ENCODE data around the gene HSH2D. TPM values are rescaled to one million over a fixed set of nuclear protein-coding genes. Genes with fewer than 3 reads are reported as not detected.

The HSH2D gene
- total and polyA plus RNA-seq, 2 of the 13 experiments (the other 11 are each of a cell fraction or from before 2014, with no cell fraction given), result 0.69 to 3.2 TPM

DNA sequence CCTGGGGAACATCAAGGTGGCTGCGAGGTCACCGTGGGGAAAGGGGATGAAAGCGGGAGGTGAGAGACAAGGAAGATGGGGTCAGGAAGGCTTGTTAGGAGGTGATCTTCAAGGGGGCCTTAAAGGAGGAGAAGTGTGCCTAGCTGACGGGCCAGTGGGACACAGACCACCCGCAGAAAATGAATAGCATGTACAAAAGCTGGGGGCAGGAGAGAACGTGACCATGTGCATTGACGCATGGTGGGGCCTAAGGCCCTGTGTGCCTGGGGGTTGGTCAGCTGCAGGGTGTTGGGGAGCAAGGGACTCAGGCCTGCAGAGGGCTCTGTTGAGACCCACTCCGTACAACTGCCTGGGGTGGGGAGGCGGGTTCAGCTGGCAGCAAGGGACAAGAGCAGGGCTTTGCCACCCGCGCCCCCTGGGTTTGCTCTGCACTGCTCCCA, 25.9 kb upstream of the HSH2D start:
- in situ Hi-C loops (cut with HindIII; ENCODE audit: extremely low pct_ligation_motif_present, low pct_unique_long_range_greater_than_20kb) (no loop called here), intact Hi-C loops (cut with micrococcal nuclease; ENCODE audit: unreplicated experiment) (no loop called here)
- Histone ChIP-seq H3K9ac (ENCODE audit: insufficient read depth, low read depth, low read length) (no peak overlapping the region), H2AFZ (ENCODE audit: low read length) (no peak overlapping the region), H3K4me3 (replicated peaks in 1 of 3; ENCODE audit: insufficient read depth in 1 of 3, low read depth in 2 of 3, low read length in 3 of 3) (no peak overlapping the region), H3K4me2 (ENCODE audit: low read depth, low read length) (no peak overlapping the region), H3K9me3 (ENCODE audit: low read length) (no peaks in the 10 kb centered on the region), H3K4me1 (ENCODE audit: insufficient read depth, low read length) (peaks cover 46% of the 10 kb centered on the region), H3K27ac (ENCODE audit: extremely low read length, insufficient read depth, low read length) (no peak overlapping the region), H4K20me1 (ENCODE audit: insufficient read depth, low read length) (peaks cover 7% of the 10 kb centered on the region; the same call in 1 of the 2 replicates), H3K36me3 (replicated peaks in 1 of 2; ENCODE audit: control insufficient read depth in 1 of 2, insufficient read depth in 2 of 2, low read length in 2 of 2) (peaks cover 18 to 40% of the 10 kb centered on the region in 2 experiments; a peak in 4 of 5 replicates), H3K79me2 (ENCODE audit: insufficient read depth, low read length) (peaks cover 31% of the 10 kb centered on the region), H3K27me3 (ENCODE audit: control insufficient read depth in 1 of 2, insufficient read depth in 2 of 2, low read length in 2 of 2) (no peaks in the 10 kb centered on the region)
- WGBS (ENCODE audit: low lambda C conversion rate), result 93% methylated on average over 11 of the region's 11 CpGs
- FAIRE-seq (no peak), ATAC-seq (peak; percentile 56), DNase-seq (ENCODE audit: low spot score) (no peak)
- no TSS peak for BruUV-seq (replicated peaks)
- POLR2A ChIA-PET, result no interaction called here
- CTCF ChIA-PET (ENCODE audit: low intra/inter-chr PET ratio, low total read pairs), result no interaction called here
- TF ChIP-seq ZMAT3 (CRISPR knock-in tag; conservative IDR thresholded peaks at IDR 0.05), result no peak
- TF ChIP-seq RFX3 (CRISPR knock-in tag; IDR thresholded peaks at IDR 0.05), result no peak
- TF ChIP-seq, protein P1, sequence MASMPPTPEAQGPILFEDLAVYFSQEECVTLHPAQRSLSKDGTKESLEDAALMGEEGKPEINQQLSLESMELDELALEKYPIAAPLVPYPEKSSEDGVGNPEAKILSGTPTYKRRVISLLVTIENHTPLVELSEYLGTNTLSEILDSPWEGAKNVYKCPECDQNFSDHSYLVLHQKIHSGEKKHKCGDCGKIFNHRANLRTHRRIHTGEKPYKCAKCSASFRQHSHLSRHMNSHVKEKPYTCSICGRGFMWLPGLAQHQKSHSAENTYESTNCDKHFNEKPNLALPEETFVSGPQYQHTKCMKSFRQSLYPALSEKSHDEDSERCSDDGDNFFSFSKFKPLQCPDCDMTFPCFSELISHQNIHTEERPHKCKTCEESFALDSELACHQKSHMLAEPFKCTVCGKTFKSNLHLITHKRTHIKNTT (CRISPR knock-in tag; IDR thresholded peaks at IDR 0.05), result no peak
- no peak for TF ChIP-seq ZNF747 (CRISPR knock-in tag; IDR thresholded peaks at IDR 0.05; ENCODE audit: borderline replicate concordance)
- no peak for TF ChIP-seq KDM4B (CRISPR knock-in tag; IDR thresholded peaks at IDR 0.05)
- TF ChIP-seq U2AF2 (IDR thresholded peaks at IDR 0.05; ENCODE audit: low read depth, low read length), result no peak
- no peak for TF ChIP-seq ZBTB46 (CRISPR knock-in tag; IDR thresholded peaks at IDR 0.05; ENCODE audit: borderline replicate concordance)
- TF ChIP-seq YY1 (IDR thresholded peaks at IDR 0.05; ENCODE audit: insufficient read depth, insufficient replicate concordance, low read depth, low read length), result no peak
- peak; percentile 16; the same call in 1 of the 2 replicates for TF ChIP-seq ZNF687 (CRISPR knock-in tag; IDR thresholded peaks at IDR 0.05)
- TF ChIP-seq FOXM1 (CRISPR knock-in tag; IDR thresholded peaks at IDR 0.05), result no peak
- no peak for TF ChIP-seq ZFP62 (CRISPR knock-in tag; IDR thresholded peaks at IDR 0.05)
- peak; percentile 20; the same call in 1 of the 2 replicates for TF ChIP-seq STAG1 (CRISPR knock-in tag; IDR thresholded peaks at IDR 0.05)
- TF ChIP-seq ZBTB7B (CRISPR knock-in tag; IDR thresholded peaks at IDR 0.05), result no peak
- TF ChIP-seq, protein P2, sequence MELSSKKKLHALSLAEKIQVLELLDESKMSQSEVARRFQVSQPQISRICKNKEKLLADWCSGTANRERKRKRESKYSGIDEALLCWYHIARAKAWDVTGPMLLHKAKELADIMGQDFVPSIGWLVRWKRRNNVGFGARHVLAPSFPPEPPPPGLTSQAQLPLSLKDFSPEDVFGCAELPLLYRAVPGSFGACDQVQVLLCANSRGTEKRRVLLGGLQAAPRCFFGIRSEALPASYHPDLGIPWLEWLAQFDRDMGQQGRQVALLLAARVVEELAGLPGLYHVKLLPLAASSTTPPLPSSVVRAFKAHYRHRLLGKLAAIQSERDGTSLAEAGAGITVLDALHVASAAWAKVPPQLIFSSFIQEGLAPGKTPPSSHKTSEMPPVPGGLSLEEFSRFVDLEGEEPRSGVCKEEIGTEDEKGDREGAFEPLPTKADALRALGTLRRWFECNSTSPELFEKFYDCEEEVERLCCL (CRISPR knock-in tag; IDR thresholded peaks at IDR 0.05; ENCODE audit: borderline replicate concordance), result no peak
- TF ChIP-seq CTCF (CRISPR knock-in tag; IDR thresholded peaks at IDR 0.05), result peak; percentile 45
